ENCODE data around the gene TTC13. TPM values are rescaled to one million over a fixed set of nuclear protein-coding genes. Genes with fewer than 3 reads are reported as not detected.

Gene TTC13
- 4.2 TPM for polyA plus RNA-seq (2013, experiment 1 of 2)
- 3.7 TPM for polyA plus RNA-seq (2013, experiment 2 of 2)

GRCh38 chr1:230978491-230979388, at the start of gene TTC13, which contains the start of gene ARV1:
Gene TTC13, minus strand, starts transcription at chr1:230978861. Its CDS starts 31 bp downstream, at chr1:230978830.
Gene ARV1, plus strand, starts transcription at chr1:230979094. Its CDS starts 12 bp downstream, at chr1:230979106.
- DNase-seq: peak; percentile 99
- H3K23ac ChIP-seq (ENCODE audit: low read length): no peak within 1 kb of the TSS
- H2AK5ac ChIP-seq (ENCODE audit: low read length): no peak within 1 kb of the TSS
- H3K79me2 ChIP-seq (ENCODE audit: control insufficient read depth, insufficient read depth, low read length): no peaks in the 10 kb centered on the region
- H3K4ac ChIP-seq (ENCODE audit: low read depth, low read length): peak within 1 kb of the TSS; percentile 56
- H3K4me3 ChIP-seq (ENCODE audit: low read length): peak within 1 kb of the TSS; percentile 89
- H2BK15ac ChIP-seq (replicated peaks; ENCODE audit: low read depth): no peak within 1 kb of the TSS
- peak within 1 kb of the TSS; percentile 85 for H3K4me2 ChIP-seq (ENCODE audit: low read length)
- peak within 1 kb of the TSS; percentile 45 for H3K18ac ChIP-seq (ENCODE audit: low read length)
- peak within 1 kb of the TSS; percentile 95 for H3K56ac ChIP-seq (ENCODE audit: low read length)
- H4K5ac ChIP-seq (ENCODE audit: low read length): no peak within 1 kb of the TSS
- H3K36me3 ChIP-seq (ENCODE audit: control insufficient read depth, insufficient read depth, low read length): no peaks in the 10 kb centered on the region
- H3K79me1 ChIP-seq (ENCODE audit: low read length): peaks cover 2% of the 10 kb centered on the region
- no CpG with 5 or more reads among the region's 79 CpGs for WGBS (ENCODE audit: extremely low coverage, insufficient coverage, low lambda C conversion rate)
- H3K27me3 ChIP-seq (ENCODE audit: insufficient read depth, low read length, poor library complexity): no peaks in the 10 kb centered on the region
- H3K4me1 ChIP-seq (ENCODE audit: control insufficient read depth, low read depth, low read length): peaks cover 3% of the 10 kb centered on the region
- no peak within 1 kb of the TSS for H2BK5ac ChIP-seq (ENCODE audit: low read length)
- H4K8ac ChIP-seq (ENCODE audit: low read depth, low read length): no peak within 1 kb of the TSS
- H3K9ac ChIP-seq (ENCODE audit: low read length): peak within 1 kb of the TSS; percentile 84
- H3K27ac ChIP-seq (ENCODE audit: low read depth, low read length): peak within 1 kb of the TSS; percentile 38
- no peak within 1 kb of the TSS for H2BK120ac ChIP-seq (ENCODE audit: low read depth, low read length)

GRCh38 chr1:231027971-231028370, 49.3 kb upstream of the TTC13 start:
- no peak overlapping the region for H3K18ac ChIP-seq (ENCODE audit: low read length)
- no peak overlapping the region for H4K5ac ChIP-seq (ENCODE audit: low read length)
- H2BK5ac ChIP-seq (ENCODE audit: low read length): no peak overlapping the region
- no peaks in the 10 kb centered on the region for H3K27me3 ChIP-seq (ENCODE audit: insufficient read depth, low read length, poor library complexity)
- H2BK120ac ChIP-seq (ENCODE audit: low read depth, low read length): no peak overlapping the region
- H4K8ac ChIP-seq (ENCODE audit: low read depth, low read length): no peak overlapping the region
- no peak overlapping the region for H3K27ac ChIP-seq (ENCODE audit: low read depth, low read length)
- no peak overlapping the region for H3K9ac ChIP-seq (ENCODE audit: low read length)
- H3K4me1 ChIP-seq (ENCODE audit: control insufficient read depth, low read depth, low read length): peaks cover 3% of the 10 kb centered on the region
- H3K79me2 ChIP-seq (ENCODE audit: control insufficient read depth, insufficient read depth, low read length): no peaks in the 10 kb centered on the region
- no peak overlapping the region for H3K4me2 ChIP-seq (ENCODE audit: low read length)
- H2AK5ac ChIP-seq (ENCODE audit: low read length): no peak overlapping the region
- H3K4ac ChIP-seq (ENCODE audit: low read depth, low read length): no peak overlapping the region
- no peak for DNase-seq
- no peak overlapping the region for H3K23ac ChIP-seq (ENCODE audit: low read length)
- H3K56ac ChIP-seq (ENCODE audit: low read length): no peak overlapping the region
- H3K36me3 ChIP-seq (ENCODE audit: control insufficient read depth, insufficient read depth, low read length): no peaks in the 10 kb centered on the region
- peaks cover 6% of the 10 kb centered on the region for H3K79me1 ChIP-seq (ENCODE audit: low read length)
- H3K4me3 ChIP-seq (ENCODE audit: low read length): no peak overlapping the region
- WGBS (ENCODE audit: extremely low coverage, insufficient coverage, low lambda C conversion rate): no CpG with 5 or more reads among the region's 10 CpGs
- H2BK15ac ChIP-seq (replicated peaks; ENCODE audit: low read depth): no peak overlapping the region

GRCh38 chr1:231027136-231027925, 48.7 kb upstream of the TTC13 start:
- peaks cover 3% of the 10 kb centered on the region for H3K4me1 ChIP-seq (ENCODE audit: control insufficient read depth, low read depth, low read length)
- H2BK5ac ChIP-seq (ENCODE audit: low read length): no peak overlapping the region
- no peak overlapping the region for H3K23ac ChIP-seq (ENCODE audit: low read length)
- no peak overlapping the region for H3K4me3 ChIP-seq (ENCODE audit: low read length)
- H3K56ac ChIP-seq (ENCODE audit: low read length): no peak overlapping the region
- no peaks in the 10 kb centered on the region for H3K27me3 ChIP-seq (ENCODE audit: insufficient read depth, low read length, poor library complexity)
- H4K5ac ChIP-seq (ENCODE audit: low read length): no peak overlapping the region
- no peaks in the 10 kb centered on the region for H3K36me3 ChIP-seq (ENCODE audit: control insufficient read depth, insufficient read depth, low read length)
- H2AK5ac ChIP-seq (ENCODE audit: low read length): no peak overlapping the region
- H2BK15ac ChIP-seq (replicated peaks; ENCODE audit: low read depth): no peak overlapping the region
- H2BK120ac ChIP-seq (ENCODE audit: low read depth, low read length): no peak overlapping the region
- no peak overlapping the region for H3K9ac ChIP-seq (ENCODE audit: low read length)
- no peak overlapping the region for H3K18ac ChIP-seq (ENCODE audit: low read length)
- DNase-seq: no peak
- peaks cover 4% of the 10 kb centered on the region for H3K79me1 ChIP-seq (ENCODE audit: low read length)
- H3K79me2 ChIP-seq (ENCODE audit: control insufficient read depth, insufficient read depth, low read length): no peaks in the 10 kb centered on the region
- no peak overlapping the region for H3K27ac ChIP-seq (ENCODE audit: low read depth, low read length)
- no peak overlapping the region for H3K4me2 ChIP-seq (ENCODE audit: low read length)
- no peak overlapping the region for H3K4ac ChIP-seq (ENCODE audit: low read depth, low read length)
- no peak overlapping the region for H4K8ac ChIP-seq (ENCODE audit: low read depth, low read length)
- WGBS (ENCODE audit: extremely low coverage, insufficient coverage, low lambda C conversion rate): no CpG with 5 or more reads among the region's 23 CpGs

GRCh38 chr1:231026576-231026975, 47.9 kb upstream of the TTC13 start:
- no peak overlapping the region for H3K18ac ChIP-seq (ENCODE audit: low read length)
- H3K27me3 ChIP-seq (ENCODE audit: insufficient read depth, low read length, poor library complexity): no peaks in the 10 kb centered on the region
- no peak overlapping the region for H2AK5ac ChIP-seq (ENCODE audit: low read length)
- no CpG with 5 or more reads among the region's 6 CpGs for WGBS (ENCODE audit: extremely low coverage, insufficient coverage, low lambda C conversion rate)
- no peak overlapping the region for H3K4ac ChIP-seq (ENCODE audit: low read depth, low read length)
- H3K4me1 ChIP-seq (ENCODE audit: control insufficient read depth, low read depth, low read length): peaks cover 3% of the 10 kb centered on the region
- H2BK120ac ChIP-seq (ENCODE audit: low read depth, low read length): no peak overlapping the region
- H3K56ac ChIP-seq (ENCODE audit: low read length): no peak overlapping the region
- no peak overlapping the region for H3K27ac ChIP-seq (ENCODE audit: low read depth, low read length)
- no peak overlapping the region for H2BK15ac ChIP-seq (replicated peaks; ENCODE audit: low read depth)
- no peak overlapping the region for H4K5ac ChIP-seq (ENCODE audit: low read length)
- H3K79me1 ChIP-seq (ENCODE audit: low read length): peaks cover 4% of the 10 kb centered on the region
- no peak overlapping the region for H3K23ac ChIP-seq (ENCODE audit: low read length)
- no peak overlapping the region for H3K9ac ChIP-seq (ENCODE audit: low read length)
- H3K79me2 ChIP-seq (ENCODE audit: control insufficient read depth, insufficient read depth, low read length): no peaks in the 10 kb centered on the region
- DNase-seq: no peak
- no peak overlapping the region for H3K4me3 ChIP-seq (ENCODE audit: low read length)
- H4K8ac ChIP-seq (ENCODE audit: low read depth, low read length): no peak overlapping the region
- no peaks in the 10 kb centered on the region for H3K36me3 ChIP-seq (ENCODE audit: control insufficient read depth, insufficient read depth, low read length)
- H3K4me2 ChIP-seq (ENCODE audit: low read length): no peak overlapping the region
- H2BK5ac ChIP-seq (ENCODE audit: low read length): no peak overlapping the region

- Histone ChIP-seq H4K5ac (ENCODE audit: low read length) (no peak overlapping the region), H2AK5ac (ENCODE audit: low read length) (no peak overlapping the region), H4K8ac (ENCODE audit: low read depth, low read length) (no peak overlapping the region), H3K18ac (ENCODE audit: low read length) (no peak overlapping the region), H2BK15ac (replicated peaks; ENCODE audit: low read depth) (no peak overlapping the region), H3K23ac (ENCODE audit: low read length) (no peak overlapping the region), H3K27ac (ENCODE audit: low read depth, low read length) (no peak overlapping the region), H3K4me2 (ENCODE audit: low read length) (no peak overlapping the region), H3K4ac (ENCODE audit: low read depth, low read length) (no peak overlapping the region), H3K27me3 (ENCODE audit: insufficient read depth, low read length, poor library complexity) (no peaks in the 10 kb centered on the region), H2BK5ac (ENCODE audit: low read length) (no peak overlapping the region), H3K56ac (ENCODE audit: low read length) (no peak overlapping the region), H3K36me3 (ENCODE audit: control insufficient read depth, insufficient read depth, low read length) (no peaks in the 10 kb centered on the region), H3K9ac (ENCODE audit: low read length) (no peak overlapping the region), H3K4me1 (ENCODE audit: control insufficient read depth, low read depth, low read length) (peaks cover 11% of the 10 kb centered on the region), H3K79me1 (ENCODE audit: low read length) (peaks cover 4% of the 10 kb centered on the region), H3K79me2 (ENCODE audit: control insufficient read depth, insufficient read depth, low read length) (no peaks in the 10 kb centered on the region), H2BK120ac (ENCODE audit: low read depth, low read length) (no peak overlapping the region), H3K4me3 (ENCODE audit: low read length) (no peak overlapping the region)
- DNase-seq: no peak
- no CpG with 5 or more reads among the region's 9 CpGs for WGBS (ENCODE audit: extremely low coverage, insufficient coverage, low lambda C conversion rate)
Observed at GRCh38 chr1:231023150-231023549, 44.5 kb upstream of the TTC13 start.

Measured in mesendoderm (in vitro differentiated cells).